NCI-H2196 treated with DMSO at 0.1 percent for 48 hours (cell line): Measurements from ENCODE around the gene SASH1.

Experiments used
- DNase-seq: peaks from one replicate; lab custom pipeline; 2025; ENCODE audit not compliant: unreplicated experiment; lab: John Stamatoyannopoulos, UW

SASH1 gene

DNA sequence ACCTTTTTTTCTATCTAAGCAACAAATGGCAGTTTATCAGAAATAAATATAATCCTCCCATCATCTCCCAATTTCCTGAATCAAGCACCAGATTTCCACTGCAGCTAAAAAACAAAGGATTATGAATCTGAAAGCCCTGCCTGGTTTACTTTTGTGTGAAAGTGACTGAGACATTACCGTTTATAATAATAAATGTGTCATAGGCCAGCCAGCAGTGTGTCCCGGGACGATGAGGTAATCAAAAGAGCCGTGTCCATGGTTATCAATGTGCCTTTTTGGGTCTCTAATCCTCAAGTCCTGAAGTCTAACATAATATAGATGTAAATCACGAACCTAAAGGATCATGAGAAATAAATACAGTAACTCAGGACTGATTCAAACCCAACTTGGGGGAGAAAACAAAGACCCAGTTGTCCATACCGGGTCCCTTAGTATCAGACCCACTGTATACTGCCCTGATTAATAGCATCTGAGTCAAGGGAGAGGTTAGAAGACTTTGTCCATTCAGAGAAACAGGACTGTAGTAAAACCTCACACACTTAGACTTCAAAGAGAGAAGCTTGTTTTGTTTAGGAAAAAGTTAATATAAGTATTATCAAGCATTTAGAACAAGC lies 149.1 kb downstream of the SASH1 start:
- no peak for DNase-seq

- DNase-seq: no peak
Measured at GRCh38 chr6:148492654-148493290, 150.1 kb downstream of the SASH1 start.

GRCh38 chr6:148493424-148493823 lies 150.8 kb downstream of the SASH1 start:
- no peak for DNase-seq

GRCh38 chr6:148494226-148494625 lies 151.6 kb downstream of the SASH1 start:
- DNase-seq: no peak

GRCh38 chr6:148495029-148495428 lies 152.4 kb downstream of the SASH1 start:
- no peak for DNase-seq

- DNase-seq: no peak
Measured at GRCh38 chr6:148497257-148497656, 154.6 kb downstream of the SASH1 start.

DNA sequence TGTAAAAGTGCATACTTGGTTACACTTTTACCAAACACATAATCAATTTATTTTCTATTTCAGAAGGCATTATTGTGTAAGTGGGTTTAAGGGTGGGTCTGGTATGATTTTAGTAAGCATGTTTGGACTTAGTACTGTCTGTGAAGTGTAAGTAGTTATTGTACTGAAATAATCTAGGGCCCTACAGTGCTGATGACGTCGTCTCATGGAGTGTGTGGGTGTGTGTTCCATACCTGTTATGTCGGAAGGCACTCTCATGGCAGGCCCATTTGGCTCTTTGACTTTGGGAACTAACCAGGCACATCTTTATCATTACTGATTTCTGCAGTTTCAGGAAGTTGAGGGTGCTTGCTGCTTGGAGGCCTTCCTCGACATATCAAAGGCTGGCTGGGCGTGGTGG lies 155.1 kb downstream of the SASH1 start:
- DNase-seq: no peak

- DNase-seq: no peak
Measured at GRCh38 chr6:148500402-148500801, 157.8 kb downstream of the SASH1 start.

- no peak for DNase-seq
Measured at GRCh38 chr6:148501178-148501590, 158.5 kb downstream of the SASH1 start.

DNA sequence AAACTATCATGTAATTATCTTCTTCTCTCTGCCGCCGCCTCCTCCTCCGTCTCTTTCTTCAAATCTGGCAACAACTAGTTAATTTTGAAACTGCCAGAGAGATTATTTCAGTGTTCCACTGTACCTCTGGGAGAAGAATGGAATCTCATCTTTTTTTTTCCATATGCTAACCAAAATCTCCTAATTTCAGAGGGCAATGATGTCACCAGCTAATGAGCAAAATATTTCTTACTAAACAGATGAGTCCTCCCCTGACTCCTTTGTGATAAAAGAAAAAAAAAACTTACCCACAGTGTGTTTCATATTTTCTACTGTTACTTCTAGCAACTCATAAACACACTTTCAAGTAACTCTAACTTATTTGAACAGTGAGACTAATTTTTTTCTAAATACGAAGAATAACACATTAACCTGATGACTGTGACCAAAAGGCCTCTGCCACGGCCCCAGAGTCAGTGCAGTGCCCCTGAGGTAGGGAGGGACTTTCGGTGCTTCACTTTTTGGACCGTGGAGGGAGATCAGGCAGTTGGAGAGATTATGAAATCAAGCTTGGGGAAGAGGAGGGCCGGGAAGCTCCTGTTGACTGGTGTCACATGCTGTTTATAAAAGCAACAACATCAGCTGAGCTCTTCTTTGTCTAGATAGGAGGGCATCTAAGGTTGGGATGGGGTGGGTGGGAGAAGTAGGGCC lies 159.6 kb downstream of the SASH1 start:
- no peak for DNase-seq

GRCh38 chr6:148502773-148503135 lies 160.1 kb downstream of the SASH1 start:
- DNase-seq: no peak

- no peak for DNase-seq
Measured at GRCh38 chr6:148503703-148504102, 161.1 kb downstream of the SASH1 start.

- DNase-seq: no peak
Measured at GRCh38 chr6:148507774-148508173, 165.1 kb downstream of the SASH1 start.

DNA sequence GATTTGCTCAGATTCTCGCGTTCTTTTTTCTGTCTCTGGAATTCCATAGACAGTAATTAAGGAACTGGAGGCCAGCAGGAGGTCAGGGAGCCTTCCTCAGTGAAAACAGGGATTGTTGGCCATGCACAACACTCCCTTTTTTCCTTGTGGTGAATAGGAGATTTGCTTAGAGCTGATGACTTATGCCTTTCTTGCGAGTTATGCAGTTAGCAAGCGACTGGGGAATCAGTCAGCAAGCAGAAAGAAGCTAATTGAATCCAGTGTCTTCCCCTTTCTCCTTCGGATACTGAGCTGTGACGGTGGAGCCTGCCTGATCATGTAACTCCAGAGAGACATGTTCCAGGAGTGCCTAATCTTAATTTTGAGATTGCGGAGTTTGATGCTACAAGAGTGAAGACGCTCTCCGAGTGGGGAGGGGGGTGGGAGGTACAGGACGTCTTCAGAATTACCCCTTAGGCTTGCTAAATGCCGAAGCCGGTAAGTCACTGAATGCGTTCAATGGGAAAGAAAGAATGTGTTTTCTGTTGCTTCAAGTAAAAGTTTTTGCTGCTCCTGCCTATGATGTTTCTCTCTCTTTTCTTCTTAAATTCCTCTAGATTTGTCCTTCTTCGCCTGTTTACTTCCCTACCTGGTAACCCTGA lies 165.9 kb downstream of the SASH1 start:
- no peak for DNase-seq

GRCh38 chr6:148509119-148509799 lies 166.6 kb downstream of the SASH1 start:
- DNase-seq: no peak

GRCh38 chr6:148509800-148510581 lies 167.4 kb downstream of the SASH1 start:
- no peak for DNase-seq

GRCh38 chr6:148513145-148514071 lies 170.8 kb downstream of the SASH1 start:
- no peak for DNase-seq

- DNase-seq: no peak
Measured at GRCh38 chr6:148514091-148514845, 171.6 kb downstream of the SASH1 start.

DNA sequence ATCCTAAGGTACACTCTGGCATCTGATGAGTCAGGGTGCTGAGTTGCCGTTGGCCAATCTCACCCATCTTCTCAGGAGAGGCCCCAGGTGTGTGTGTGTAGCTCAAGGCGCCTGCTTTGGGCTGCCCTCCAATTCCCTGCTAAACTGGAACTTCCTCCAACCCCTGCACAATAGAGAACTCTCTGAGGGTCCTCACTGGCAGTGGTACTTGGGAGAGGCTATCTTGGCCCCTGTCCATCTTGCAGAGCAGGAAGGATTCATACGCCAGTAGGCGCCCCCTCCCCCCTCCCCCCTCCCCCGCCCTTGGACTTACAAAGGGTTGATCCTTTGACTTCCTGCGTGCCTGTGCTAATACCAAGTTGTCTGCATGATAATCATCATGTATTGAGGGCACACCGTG lies 173.6 kb downstream of the SASH1 start:
- DNase-seq: no peak
